IMR-90 (cell line): Measurements from ENCODE around the gene RPL10. TPM values are rescaled to one million over a fixed set of nuclear protein-coding genes. Genes with fewer than 3 reads are reported as not detected.
A peak's percentile ranks its signal among the peaks of the same experiment; 100 is the strongest.

Experiments used
- ATAC-seq: fragments of 200-7000 bp; cut with Tn5 transposase; 2 replicates; pipeline ENCODE4 v1.9.1; 2020; ENCODE audit warnings: low read depth, mild to moderate bottlenecking, moderate library complexity
- BruUV-seq: library from RNA; stranded (reverse); fragments of 400-500 nt; replicated peaks from 2 replicates; lab custom pipeline; 2021; lab: Mats Ljungman, UMichigan
- CTCF ChIA-PET: fragments of 300-600 bp; formaldehyde crosslinking; extraction: SDS; loops from one replicate; lab custom pipeline; 2021; ENCODE audit warnings: antibody characterized with exemption; lab: Yijun Ruan, JAX
- POLR2A ChIA-PET: fragments of 300-600 bp; sonication (Branson Sonifier 250); formaldehyde crosslinking; loops from one replicate; lab custom pipeline; 2022; ENCODE audit warnings: antibody characterized with exemption; ENCODE audit not compliant: unreplicated experiment; lab: Charles Lee
- DNase-seq: peaks from one replicate; pipeline ENCODE4 v3.0.0; 2013
- H2AFZ ChIP-seq: replicated peaks from 2 replicates; pipeline ENCODE3; 2013; ENCODE audit warnings: low read length, mild to moderate bottlenecking; ENCODE audit not compliant: poor library complexity
- H2AK5ac ChIP-seq: 2 replicates; pipeline ENCODE4 v1.6.1; 2013; ENCODE audit warnings: low read depth, low read length, inconsistent platforms
- H2AK9ac ChIP-seq: replicated peaks from 2 replicates; pipeline ENCODE3; 2013; ENCODE audit warnings: mild to moderate bottlenecking, low read depth, low read length, moderate library complexity; ENCODE audit not compliant: poor library complexity
- H2BK120ac ChIP-seq: 2 replicates; pipeline ENCODE4 v1.6.1; 2013; ENCODE audit warnings: low read depth, low read length, inconsistent platforms
- H2BK15ac ChIP-seq: 3 replicates; pipeline ENCODE4 v1.6.1; 2013; ENCODE audit warnings: low read depth, low read length, inconsistent platforms
- H2BK20ac ChIP-seq: 2 replicates; pipeline ENCODE4 v1.6.1; 2013; ENCODE audit warnings: low read depth, mild to moderate bottlenecking, inconsistent platforms, low read length, moderate library complexity
- H2BK5ac ChIP-seq: 2 replicates; pipeline ENCODE4 v1.6.1; 2013; ENCODE audit warnings: mild to moderate bottlenecking, low read depth, low read length, inconsistent platforms; ENCODE audit not compliant: poor library complexity, severe bottlenecking
- H3K14ac ChIP-seq: replicated peaks from 2 replicates; pipeline ENCODE4 v1.6.1; 2013; ENCODE audit warnings: low read depth, low read length, inconsistent platforms
- H3K18ac ChIP-seq: 2 replicates; pipeline ENCODE4 v1.6.1; 2013; ENCODE audit warnings: low read depth, low read length, control low read depth
- H3K23ac ChIP-seq: 2 replicates; pipeline ENCODE4 v1.6.1; 2013; ENCODE audit warnings: low read depth, low read length, inconsistent platforms
- H3K27ac ChIP-seq: 2 replicates; pipeline ENCODE4 v1.5.1; 2013; ENCODE audit warnings: mild to moderate bottlenecking, control low read depth, low read length; ENCODE audit not compliant: insufficient read depth
- H3K27me3 ChIP-seq: 2 replicates; pipeline ENCODE4 v1.6.1; 2013; ENCODE audit warnings: low read length; ENCODE audit not compliant: control insufficient read depth, insufficient read depth
- H3K36me3 ChIP-seq: 2 replicates; pipeline ENCODE4 v1.6.1; 2013; ENCODE audit warnings: low read length, mixed read lengths; ENCODE audit not compliant: control insufficient read depth, insufficient read depth
- H3K4ac ChIP-seq: 2 replicates; pipeline ENCODE4 v1.6.1; 2013; ENCODE audit warnings: low read depth, low read length, inconsistent platforms
- H3K4me1 ChIP-seq: 2 replicates; pipeline ENCODE4 v1.6.1; 2013; ENCODE audit warnings: low read length, mixed read lengths; ENCODE audit not compliant: control insufficient read depth, insufficient read depth
- H3K4me2 ChIP-seq: 2 replicates; pipeline ENCODE4 v1.6.1; 2013; ENCODE audit warnings: low read depth, mild to moderate bottlenecking, control low read depth, low read length, moderate library complexity
- H3K4me3 ChIP-seq: 2 replicates; pipeline ENCODE4 v1.5.1; 2013; ENCODE audit warnings: low read depth, mild to moderate bottlenecking, control low read depth, low read length, moderate library complexity; ENCODE audit not compliant: insufficient read depth
- H3K56ac ChIP-seq: 2 replicates; pipeline ENCODE4 v1.6.1; 2013; ENCODE audit warnings: low read length, inconsistent platforms; ENCODE audit not compliant: insufficient read depth; ENCODE audit errors: extremely low read depth
- H3K79me1 ChIP-seq, 2 experiments: 2 replicates each; pipeline ENCODE4 v1.6.1; 2013; ENCODE audit warnings: low read length in 2 of 2, inconsistent platforms in 1 of 2, low read depth in 1 of 2
- H3K9ac ChIP-seq: 2 replicates; pipeline ENCODE4 v1.6.1; 2013; ENCODE audit warnings: low read depth, low read length, control low read depth
- H3K9me1 ChIP-seq: 2 replicates; pipeline ENCODE4 v1.6.1; 2013; ENCODE audit warnings: low read length, inconsistent platforms; ENCODE audit not compliant: insufficient read depth
- H3K9me3 ChIP-seq: 2 replicates; pipeline ENCODE4 v1.6.1; 2013; ENCODE audit warnings: low read length; ENCODE audit not compliant: control insufficient read depth, insufficient read depth
- H4K20me1 ChIP-seq: 2 replicates; pipeline ENCODE4 v1.6.1; 2013; ENCODE audit warnings: low read length, inconsistent platforms; ENCODE audit not compliant: insufficient read depth
- H4K5ac ChIP-seq: 2 replicates; pipeline ENCODE4 v1.6.1; 2013; ENCODE audit warnings: mild to moderate bottlenecking, low read depth, low read length, control low read depth
- H4K8ac ChIP-seq, 2 experiments: 2 replicates each; pipeline ENCODE4 v1.6.1; 2013; ENCODE audit warnings: low read depth in 2 of 2, low read length in 2 of 2, control low read depth in 1 of 2, inconsistent platforms in 1 of 2
- H4K91ac ChIP-seq: 2 replicates; pipeline ENCODE4 v1.6.1; 2013; ENCODE audit warnings: low read depth, low read length, inconsistent platforms; ENCODE audit not compliant: insufficient read depth
- NFE2L2 ChIP-seq: fragments of 150-350 bp; IDR thresholded peaks from 2 replicates; pipeline ENCODE4 v1.6.1; 2016; ENCODE audit warnings: low read depth, mild to moderate bottlenecking, low read length
- POLR2A ChIP-seq: IDR thresholded peaks from 2 replicates; pipeline ENCODE4 v1.6.1; 2012; ENCODE audit warnings: mild to moderate bottlenecking, low read depth, low read length
- WGBS, 2 experiments: methylation state at CpG; one replicate each; pipeline versions ENCODE4 v1.1.5 to v1.1.7; 2013; ENCODE audit warnings: missing lambda C conversion rate in 2 of 2; ENCODE audit not compliant: insufficient read length in 1 of 2; ENCODE audit errors: extremely low coverage in 2 of 2; 5-methylcytosine and 5-hydroxymethylcytosine counted together
- dilution Hi-C: fragments of 300-500 bp; cut with HindIII; formaldehyde crosslinking; loops from one replicate; pipeline ENCODE4 v1.14.3; 2018; ENCODE audit warnings: low sequenced_read_pairs; ENCODE audit not compliant: unreplicated experiment
- in situ Hi-C: fragments of 300-500 bp; cut with MboI; formaldehyde crosslinking; loops from 3 replicates; pipeline ENCODE4 v1.14.3; 2019; ENCODE audit warnings: low sequenced_read_pairs, inconsistent platforms, mixed read lengths
- intact Hi-C: fragments of 100-400 bp; cut with micrococcal nuclease; formaldehyde crosslinking; loops from 2 replicates; pipeline ENCODE4 v1.10.0; 2022
- polyA plus RNA-seq, 3 experiments: library from polyadenylated mRNA; depleted of rRNA; stranded (reverse); fragments of >200 nt; gene quantifications; 2 replicates each; pipeline ENCODE4 v1.2.3, GENCODE V29; 2012; ENCODE audit warnings: low replicate concordance in 1 of 3
- total RNA-seq: library from RNA; depleted of rRNA; stranded (reverse); fragments of >200 nt; gene quantifications from 2 replicates; pipeline ENCODE4 v1.2.3, GENCODE V29; 2012

The RPL10 gene
- total and polyA plus RNA-seq, 2 of the 4 experiments (the other 2 are of a cell fraction), result 1,582 to 7,467 TPM

GRCh38 chrX:154408659-154409221, 10.6 kb downstream of the RPL10 start:
- Histone ChIP-seq H2AFZ (peak overlapping the region; percentile 82), H2BK5ac (peak overlapping the region; percentile 84), H3K9me3 (no peaks in the 10 kb centered on the region), H3K9me1 (peaks cover 3% of the 10 kb centered on the region; the same call in 1 of the 2 replicates), H3K4ac (peak overlapping the region; percentile 93), H3K9ac (peak overlapping the region; percentile 89), H4K20me1 (no peaks in the 10 kb centered on the region), H2AK5ac (peak overlapping the region; percentile 86), H3K36me3 (peaks cover 3% of the 10 kb centered on the region; the same call in 1 of the 2 replicates), H3K4me2 (peak overlapping the region; percentile 90), H4K8ac (peak overlapping the region; percentile 26 to 87; a peak in 2 of 4 replicates), H3K14ac (peak overlapping the region; percentile 84), H3K27me3 (no peaks in the 10 kb centered on the region), H3K56ac (0 out of 2 replicates have a peak overlapping the region, but pooled peaks have one; percentile 34), H3K4me1 (peaks cover 4% of the 10 kb centered on the region), H4K5ac (peak overlapping the region; percentile 81), H4K91ac (peak overlapping the region; percentile 77; the same call in 1 of the 2 replicates), H2BK20ac (no peak overlapping the region), H2BK15ac (peak overlapping the region; percentile 48; the same call in 1 of the 3 replicates), H2BK120ac (peak overlapping the region; percentile 76), H3K18ac (peak overlapping the region; percentile 73), H2AK9ac (peak overlapping the region; percentile 90), H3K4me3 (peak overlapping the region; percentile 76), H3K23ac (peak overlapping the region; percentile 68), H3K27ac (peak overlapping the region; percentile 92), H3K79me1 (peaks cover 6 to 26% of the 10 kb centered on the region in 2 experiments; a peak in 3 of 4 replicates)
- intact Hi-C loops (loop anchor here (1.0 kb wide), 1 partner anchor 36 kb away; the partner anchor contains the start of gene FAM50A), in situ Hi-C loops (no loop called here), dilution Hi-C loops (no loop called here)
- ATAC-seq, result no peak
- TF ChIP-seq POLR2A, result 0 out of 2 replicates have a peak, but pooled peaks have one; percentile 6
- no peak for TF ChIP-seq NFE2L2
- no TSS peak for BruUV-seq
- CTCF ChIA-PET, result no interaction called here
- POLR2A ChIA-PET, result no interaction called here
- 55% methylated on average over 4 of the region's 10 CpGs; no CpG with 5 or more reads in 1 of the 2 experiments for WGBS, 2 experiments
- DNase-seq, result no peak
